ENCODE results near the gene CYFIP2. TPM values are rescaled to one million over a fixed set of nuclear protein-coding genes. Genes with fewer than 3 reads are reported as not detected.

Gene CYFIP2
- total and polyA plus RNA-seq, 4 donors: 24.9 to 46.3 (median 37.0) TPM

DNA sequence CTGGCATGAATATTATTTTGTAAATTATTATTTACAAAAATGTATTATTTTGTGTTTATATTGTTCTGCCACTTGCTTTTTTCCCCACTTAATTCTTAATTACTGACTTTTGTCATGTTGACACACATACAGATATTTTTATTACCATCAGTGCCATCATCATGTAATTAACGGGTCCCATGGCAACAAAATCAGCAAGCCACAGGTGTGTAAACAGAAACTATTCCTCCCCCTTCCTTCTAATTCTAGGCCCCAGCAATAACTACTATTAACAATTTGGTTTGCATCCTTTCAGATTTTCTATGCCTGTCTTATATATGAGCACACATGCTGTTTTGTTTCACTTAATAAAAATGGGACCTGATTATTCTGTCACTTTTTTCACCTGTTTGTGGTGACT is 29.3 kb downstream of the CYFIP2 start:
- peaks cover 0 to 2% (median 0%) of the 10 kb centered on the region in 4 donors for H3K36me3 ChIP-seq (ENCODE audit: control insufficient read depth in 4 of 4, insufficient read depth in 4 of 4, low read length in 4 of 4)
- DNase-seq (no peak), ATAC-seq (ENCODE audit: insufficient read depth, low FRiP score) (no peak)
- TF ChIP-seq, protein P1, sequence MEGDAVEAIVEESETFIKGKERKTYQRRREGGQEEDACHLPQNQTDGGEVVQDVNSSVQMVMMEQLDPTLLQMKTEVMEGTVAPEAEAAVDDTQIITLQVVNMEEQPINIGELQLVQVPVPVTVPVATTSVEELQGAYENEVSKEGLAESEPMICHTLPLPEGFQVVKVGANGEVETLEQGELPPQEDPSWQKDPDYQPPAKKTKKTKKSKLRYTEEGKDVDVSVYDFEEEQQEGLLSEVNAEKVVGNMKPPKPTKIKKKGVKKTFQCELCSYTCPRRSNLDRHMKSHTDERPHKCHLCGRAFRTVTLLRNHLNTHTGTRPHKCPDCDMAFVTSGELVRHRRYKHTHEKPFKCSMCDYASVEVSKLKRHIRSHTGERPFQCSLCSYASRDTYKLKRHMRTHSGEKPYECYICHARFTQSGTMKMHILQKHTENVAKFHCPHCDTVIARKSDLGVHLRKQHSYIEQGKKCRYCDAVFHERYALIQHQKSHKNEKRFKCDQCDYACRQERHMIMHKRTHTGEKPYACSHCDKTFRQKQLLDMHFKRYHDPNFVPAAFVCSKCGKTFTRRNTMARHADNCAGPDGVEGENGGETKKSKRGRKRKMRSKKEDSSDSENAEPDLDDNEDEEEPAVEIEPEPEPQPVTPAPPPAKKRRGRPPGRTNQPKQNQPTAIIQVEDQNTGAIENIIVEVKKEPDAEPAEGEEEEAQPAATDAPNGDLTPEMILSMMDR (IDR thresholded peaks at IDR 0.05; ENCODE audit: control extremely low read depth, extremely low read depth): no peak
- H3K9ac ChIP-seq (ENCODE audit: insufficient read depth in 1 of 2, low read length in 2 of 2): no peak overlapping the region
- WGBS, 2 donors: 78 to 86% methylated on average over 1 of the region's 1 CpG
- H3K4me1 ChIP-seq (ENCODE audit: control insufficient read depth in 5 of 5, insufficient read depth in 5 of 5, low read length in 5 of 5): peaks cover 0 to 5% (median 0%) of the 10 kb centered on the region in 5 donors
- no peaks in the 10 kb centered on the region for H3K27me3 ChIP-seq (ENCODE audit: control insufficient read depth in 3 of 3, insufficient read depth in 3 of 3, low read length in 2 of 3)
- no peak overlapping the region for H3K4me3 ChIP-seq
- no peak overlapping the region for H3K27ac ChIP-seq (ENCODE audit: low read depth in 1 of 2, low read length in 1 of 2)
- peaks cover 0 to 3% (median 0%) of the 10 kb centered on the region in 4 donors for H3K9me3 ChIP-seq (ENCODE audit: control insufficient read depth in 4 of 4, insufficient read depth in 3 of 4, low read length in 3 of 4)

DNA sequence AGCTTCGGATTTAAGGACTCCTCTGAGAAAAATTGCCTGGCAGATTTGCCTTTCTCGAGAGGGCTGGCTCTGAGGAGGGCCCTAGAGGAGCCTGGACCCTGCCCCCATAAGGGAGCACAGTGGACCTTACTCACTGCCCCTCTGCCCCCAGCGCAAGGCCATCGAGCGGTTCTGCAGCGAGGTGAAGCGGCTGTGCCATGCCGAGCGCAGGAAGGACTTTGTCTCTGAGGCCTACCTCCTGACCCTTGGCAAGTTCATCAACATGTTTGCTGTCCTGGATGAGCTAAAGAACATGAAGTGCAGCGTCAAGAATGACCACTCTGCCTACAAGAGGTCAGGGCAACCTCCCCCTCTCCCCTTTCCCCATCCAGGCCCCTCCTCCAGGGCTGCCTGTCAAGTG is 34.6 kb downstream of the CYFIP2 start:
- TF ChIP-seq, protein P1 (IDR thresholded peaks at IDR 0.05; ENCODE audit: control extremely low read depth, extremely low read depth): no peak
- WGBS, 2 donors: 92 to 93% methylated on average over 10 of the region's 10 CpGs
- Histone ChIP-seq H3K27me3 (ENCODE audit: control insufficient read depth in 3 of 3, insufficient read depth in 3 of 3, low read length in 2 of 3) (no peaks in the 10 kb centered on the region), H3K27ac (ENCODE audit: low read depth in 1 of 2, low read length in 1 of 2) (no peak overlapping the region), H3K9ac (ENCODE audit: insufficient read depth in 1 of 2, low read length in 2 of 2) (no peak overlapping the region), H3K36me3 (ENCODE audit: control insufficient read depth in 4 of 4, insufficient read depth in 4 of 4, low read length in 4 of 4) (peaks cover 0 to 5% (median 0%) of the 10 kb centered on the region in 4 donors), H3K4me3 (no peak overlapping the region), H3K4me1 (ENCODE audit: control insufficient read depth in 5 of 5, insufficient read depth in 5 of 5, low read length in 5 of 5) (no peaks in the 10 kb centered on the region), H3K9me3 (ENCODE audit: control insufficient read depth in 4 of 4, insufficient read depth in 3 of 4, low read length in 3 of 4) (no peaks in the 10 kb centered on the region)
- no peak for ATAC-seq (ENCODE audit: insufficient read depth, low FRiP score)
- DNase-seq: no peak

DNA sequence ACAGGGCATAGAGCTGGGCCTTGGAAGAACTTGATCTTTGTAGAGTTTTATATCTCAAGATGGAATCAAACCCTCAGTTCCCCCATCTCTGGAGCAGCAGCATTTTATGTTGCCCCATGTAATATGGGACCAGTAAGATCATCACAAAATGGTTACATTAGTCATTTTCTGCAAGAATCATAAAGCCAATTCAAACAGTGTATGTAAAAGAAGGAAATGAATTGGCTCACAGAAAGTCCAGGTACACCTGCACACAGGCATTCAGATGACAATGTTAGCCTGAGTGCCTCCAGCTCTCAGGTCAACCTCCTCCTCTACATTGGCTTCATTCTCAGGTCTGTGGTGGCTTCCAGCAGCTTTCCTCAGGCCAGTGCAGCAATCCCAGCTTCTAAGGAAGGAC is 35.1 kb downstream of the CYFIP2 start:
- Histone ChIP-seq H3K4me3 (no peak overlapping the region), H3K9me3 (ENCODE audit: control insufficient read depth in 4 of 4, insufficient read depth in 3 of 4, low read length in 3 of 4) (no peaks in the 10 kb centered on the region), H3K9ac (ENCODE audit: insufficient read depth in 1 of 2, low read length in 2 of 2) (no peak overlapping the region), H3K27ac (ENCODE audit: low read depth in 1 of 2, low read length in 1 of 2) (no peak overlapping the region), H3K4me1 (ENCODE audit: control insufficient read depth in 5 of 5, insufficient read depth in 5 of 5, low read length in 5 of 5) (no peaks in the 10 kb centered on the region), H3K27me3 (ENCODE audit: control insufficient read depth in 3 of 3, insufficient read depth in 3 of 3, low read length in 2 of 3) (no peaks in the 10 kb centered on the region), H3K36me3 (ENCODE audit: control insufficient read depth in 4 of 4, insufficient read depth in 4 of 4, low read length in 4 of 4) (peaks cover 0 to 2% (median 0%) of the 10 kb centered on the region in 4 donors)
- no peak for ATAC-seq (ENCODE audit: insufficient read depth, low FRiP score)
- TF ChIP-seq, protein P1 (IDR thresholded peaks at IDR 0.05; ENCODE audit: control extremely low read depth, extremely low read depth): no peak
- no peak for DNase-seq

DNA sequence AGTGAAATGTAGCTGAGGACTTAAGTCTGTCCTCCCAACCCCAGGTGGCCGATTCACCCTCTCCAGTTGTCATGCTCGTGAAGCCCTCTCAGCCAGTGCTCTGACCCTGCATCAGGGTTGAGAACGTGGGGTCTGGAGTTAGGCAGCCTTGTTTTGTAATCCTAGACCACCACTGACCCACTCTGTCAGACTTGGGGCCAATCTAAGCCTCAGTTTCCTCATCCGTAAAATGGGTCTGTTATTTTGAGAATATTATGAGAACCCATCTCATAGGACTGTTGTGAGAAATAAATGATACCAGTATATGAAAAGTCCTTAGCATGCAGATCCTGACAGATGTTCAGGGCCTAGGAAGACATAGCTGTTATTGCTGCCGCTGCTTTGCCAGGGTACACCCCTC is 37.1 kb downstream of the CYFIP2 start:
- ATAC-seq (ENCODE audit: insufficient read depth, low FRiP score) (no peak), DNase-seq (no peak)
- Histone ChIP-seq H3K9ac (ENCODE audit: insufficient read depth in 1 of 2, low read length in 2 of 2) (no peak overlapping the region), H3K27ac (ENCODE audit: low read depth in 1 of 2, low read length in 1 of 2) (no peak overlapping the region), H3K9me3 (ENCODE audit: control insufficient read depth in 4 of 4, insufficient read depth in 3 of 4, low read length in 3 of 4) (no peaks in the 10 kb centered on the region), H3K4me1 (ENCODE audit: control insufficient read depth in 5 of 5, insufficient read depth in 5 of 5, low read length in 5 of 5) (peaks cover 0 to 1% (median 0%) of the 10 kb centered on the region in 5 donors), H3K36me3 (ENCODE audit: control insufficient read depth in 4 of 4, insufficient read depth in 4 of 4, low read length in 4 of 4) (peaks cover 0 to 2% (median 0%) of the 10 kb centered on the region in 4 donors), H3K27me3 (ENCODE audit: control insufficient read depth in 3 of 3, insufficient read depth in 3 of 3, low read length in 2 of 3) (no peaks in the 10 kb centered on the region), H3K4me3 (no peak overlapping the region)
- TF ChIP-seq, protein P1 (IDR thresholded peaks at IDR 0.05; ENCODE audit: control extremely low read depth, extremely low read depth): no peak
- WGBS, 2 donors: 97 to 99% methylated on average over 5 of the region's 5 CpGs

All from lung (tissue), 12 donors.